Subcutaneous abdominal adipose tissue (tissue), 5 donors: ENCODE measurements around the gene WDR45B.
"Not testable (repeated sequence)": the region's sequence is repeated elsewhere in the genome, so short reads cannot be mapped to it uniquely, and the experiment has no call there.

Source experiments
- H3K27ac ChIP-seq: one replicate; pipeline ENCODE4 v1.7.0; 2013; ENCODE audit warnings: low read depth, mild to moderate bottlenecking, inconsistent platforms, low read length, moderate library complexity
- H3K27me3 ChIP-seq, 5 donors: one replicate each; pipeline ENCODE4 v1.7.0; 2013; ENCODE audit warnings: low read length in 5 of 5, inconsistent platforms in 1 of 5; ENCODE audit not compliant: control insufficient read depth in 5 of 5, insufficient read depth in 4 of 5
- H3K36me3 ChIP-seq, 5 donors: one replicate each; pipeline ENCODE4 v1.7.0; 2013; ENCODE audit warnings: low read length in 5 of 5; ENCODE audit not compliant: control insufficient read depth in 5 of 5, insufficient read depth in 5 of 5
- H3K4me1 ChIP-seq, 5 donors: one replicate each; pipeline ENCODE4 v1.7.0; 2013; ENCODE audit warnings: low read length in 5 of 5, mild to moderate bottlenecking in 3 of 5, moderate library complexity in 1 of 5; ENCODE audit not compliant: control insufficient read depth in 5 of 5, insufficient read depth in 5 of 5
- H3K4me3 ChIP-seq, 5 donors: one replicate each; pipeline ENCODE4 v1.7.0; 2013; ENCODE audit warnings: low read length in 5 of 5, low read depth in 1 of 5
- H3K9ac ChIP-seq, 5 donors: one replicate each; pipeline ENCODE4 v1.7.0; 2013; ENCODE audit warnings: low read length in 5 of 5, mild to moderate bottlenecking in 4 of 5, moderate library complexity in 3 of 5
- H3K9me3 ChIP-seq, 5 donors: one replicate each; pipeline ENCODE4 v1.7.0; 2013; ENCODE audit warnings: low read length in 5 of 5; ENCODE audit not compliant: control insufficient read depth in 5 of 5
- donor health status: healthy.
- donor health status: healthy.
- donor health status: healthy.
- donor health status: healthy.
- donor health status: healthy.

WDR45B gene

GRCh38 chr17:82589851-82590180, 58.4 kb downstream of the WDR45B start:
- no peak overlapping the region for H3K27ac ChIP-seq
- H3K9ac ChIP-seq: no peak overlapping the region
- no peak overlapping the region for H3K4me3 ChIP-seq
- no peaks in the 10 kb centered on the region for H3K27me3 ChIP-seq
- no peaks in the 10 kb centered on the region for H3K9me3 ChIP-seq
- peaks cover 0 to 33% (median 20%) of the 10 kb centered on the region in 5 donors for H3K36me3 ChIP-seq
- peaks cover 2 to 56% (median 41%) of the 10 kb centered on the region in 5 donors for H3K4me1 ChIP-seq

GRCh38 chr17:82588266-82589175, 59.7 kb downstream of the WDR45B start:
- Histone ChIP-seq H3K27ac (no peak overlapping the region), H3K4me1 (peaks cover 0 to 48% (median 36%) of the 10 kb centered on the region in 5 donors)

GRCh38 chr17:82587234-82588086, 60.8 kb downstream of the WDR45B start:
- Histone ChIP-seq H3K9ac (no peak overlapping the region), H3K9me3 (no peaks in the 10 kb centered on the region), H3K4me3 (no peak overlapping the region), H3K36me3 (peaks cover 0 to 49% (median 28%) of the 10 kb centered on the region in 5 donors), H3K27ac (peak overlapping the region; percentile 37), H3K27me3 (no peaks in the 10 kb centered on the region), H3K4me1 (peaks cover 0 to 38% (median 29%) of the 10 kb centered on the region in 5 donors)

More at GRCh38 chr17:82588266-82589175, 59.7 kb downstream of the WDR45B start:
- H3K27me3 ChIP-seq: no peaks in the 10 kb centered on the region
- peaks cover 0 to 42% (median 28%) of the 10 kb centered on the region in 5 donors for H3K36me3 ChIP-seq
- H3K9ac ChIP-seq: no peak overlapping the region
- H3K9me3 ChIP-seq: no peaks in the 10 kb centered on the region
- no peak overlapping the region for H3K4me3 ChIP-seq

GRCh38 chr17:82586576-82587233, 61.5 kb downstream of the WDR45B start:
- Histone ChIP-seq H3K9ac (no peak overlapping the region), H3K27me3 (no peaks in the 10 kb centered on the region), H3K9me3 (no peaks in the 10 kb centered on the region), H3K4me3 (no peak overlapping the region), H3K36me3 (peaks cover 0 to 56% (median 28%) of the 10 kb centered on the region in 5 donors), H3K27ac (peak overlapping the region; percentile 46), H3K4me1 (peaks cover 0 to 37% (median 29%) of the 10 kb centered on the region in 5 donors)

GRCh38 chr17:82585935-82586575, 62.2 kb downstream of the WDR45B start:
- H3K27ac ChIP-seq: peak overlapping the region; percentile 46
- peaks cover 0 to 55% (median 28%) of the 10 kb centered on the region in 5 donors for H3K36me3 ChIP-seq
- H3K9ac ChIP-seq, H3K4me3 ChIP-seq, H3K9me3 ChIP-seq, H3K27me3 ChIP-seq: not testable (repeated sequence)
- peaks cover 0 to 31% (median 24%) of the 10 kb centered on the region in 5 donors for H3K4me1 ChIP-seq

- H3K9me3 ChIP-seq: no peaks in the 10 kb centered on the region
- H3K27ac ChIP-seq: no peak overlapping the region
- no peaks in the 10 kb centered on the region for H3K27me3 ChIP-seq
- H3K4me1 ChIP-seq: peaks cover 0 to 23% (median 21%) of the 10 kb centered on the region in 5 donors
- H3K4me3 ChIP-seq: no peak overlapping the region
- H3K36me3 ChIP-seq: peaks cover 0 to 56% (median 31%) of the 10 kb centered on the region in 5 donors
- no peak overlapping the region for H3K9ac ChIP-seq
Measured at GRCh38 chr17:82583720-82584234, 64.5 kb downstream of the WDR45B start.

GRCh38 chr17:82582709-82583108, 65.5 kb downstream of the WDR45B start:
- H3K27ac ChIP-seq: no peak overlapping the region
- H3K4me1 ChIP-seq: peaks cover 0 to 23% (median 19%) of the 10 kb centered on the region in 5 donors
- no peaks in the 10 kb centered on the region for H3K27me3 ChIP-seq
- no peak overlapping the region for H3K9ac ChIP-seq
- H3K9me3 ChIP-seq: no peaks in the 10 kb centered on the region
- no peak overlapping the region for H3K4me3 ChIP-seq
- H3K36me3 ChIP-seq: peaks cover 0 to 49% (median 32%) of the 10 kb centered on the region in 5 donors

- Histone ChIP-seq H3K9me3 (no peaks in the 10 kb centered on the region), H3K4me3 (no peak overlapping the region), H3K27ac (peak overlapping the region; percentile 9), H3K9ac (peak overlapping the region in 1 of 5 donors; percentile 56), H3K4me1 (peaks cover 0 to 18% (median 16%) of the 10 kb centered on the region in 5 donors), H3K27me3 (no peaks in the 10 kb centered on the region), H3K36me3 (peaks cover 0 to 47% (median 29%) of the 10 kb centered on the region in 5 donors)
Measured at GRCh38 chr17:82582213-82582612, 66.0 kb downstream of the WDR45B start.

- not testable (repeated sequence) for H3K4me3 ChIP-seq, H3K9ac ChIP-seq, H3K27me3 ChIP-seq, H3K27ac ChIP-seq, H3K9me3 ChIP-seq
- peaks cover 2 to 17% (median 14%) of the 10 kb centered on the region in 5 donors for H3K4me1 ChIP-seq
- peaks cover 5 to 51% (median 34%) of the 10 kb centered on the region in 5 donors for H3K36me3 ChIP-seq
Measured at GRCh38 chr17:82579969-82580368, 68.3 kb downstream of the WDR45B start.
